Stomach (tissue), 4 donors: Measurements from ENCODE around the gene SLC4A7.

Source experiments
- EP300 ChIP-seq: sonication (generic); formaldehyde crosslinking; IDR thresholded peaks from one replicate; pipeline ENCODE4 v1.6.1; 2017; ENCODE audit warnings: antibody characterized with exemption
- POLR2A ChIP-seq, 4 donors: fragments of 450-650 bp; IDR thresholded peaks; one replicate each; pipeline ENCODE4 v1.6.1; 2016; ENCODE audit warnings: antibody characterized with exemption in 4 of 4, control low read depth in 2 of 4, mild to moderate bottlenecking in 1 of 4, moderate library complexity in 1 of 4

DNA sequence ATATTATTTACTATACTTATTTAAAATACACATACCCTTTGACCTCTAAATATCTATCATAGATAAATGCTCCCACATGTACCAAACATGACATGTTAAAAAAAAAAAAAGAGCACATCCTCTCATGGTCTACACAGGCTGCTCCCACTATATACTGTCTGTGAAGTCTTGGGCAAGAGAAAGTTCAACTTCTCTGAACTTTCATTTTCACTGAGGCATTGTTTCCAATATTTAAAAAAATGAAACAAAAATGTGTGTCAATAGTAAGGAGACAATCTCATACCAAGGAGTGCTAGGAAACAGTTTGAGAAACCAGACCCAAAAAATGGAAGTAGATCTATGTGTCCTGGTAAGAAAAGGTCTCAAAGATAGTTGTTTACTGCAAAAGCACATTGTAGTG lies 29.3 kb downstream of the SLC4A7 start:
- no peak for TF ChIP-seq EP300
- TF ChIP-seq POLR2A (IDR thresholded peaks at IDR 0.05): no peak
